GM15510 (cell line): ENCODE results near the gene DENND4C.

Experiments
- POLR2A ChIP-seq: IDR thresholded peaks from 3 replicates; pipeline ENCODE4 v1.6.1; 2011; ENCODE audit warnings: borderline replicate concordance; ENCODE audit not compliant: insufficient read length; ENCODE audit errors: extremely low read depth

Gene DENND4C

DNA sequence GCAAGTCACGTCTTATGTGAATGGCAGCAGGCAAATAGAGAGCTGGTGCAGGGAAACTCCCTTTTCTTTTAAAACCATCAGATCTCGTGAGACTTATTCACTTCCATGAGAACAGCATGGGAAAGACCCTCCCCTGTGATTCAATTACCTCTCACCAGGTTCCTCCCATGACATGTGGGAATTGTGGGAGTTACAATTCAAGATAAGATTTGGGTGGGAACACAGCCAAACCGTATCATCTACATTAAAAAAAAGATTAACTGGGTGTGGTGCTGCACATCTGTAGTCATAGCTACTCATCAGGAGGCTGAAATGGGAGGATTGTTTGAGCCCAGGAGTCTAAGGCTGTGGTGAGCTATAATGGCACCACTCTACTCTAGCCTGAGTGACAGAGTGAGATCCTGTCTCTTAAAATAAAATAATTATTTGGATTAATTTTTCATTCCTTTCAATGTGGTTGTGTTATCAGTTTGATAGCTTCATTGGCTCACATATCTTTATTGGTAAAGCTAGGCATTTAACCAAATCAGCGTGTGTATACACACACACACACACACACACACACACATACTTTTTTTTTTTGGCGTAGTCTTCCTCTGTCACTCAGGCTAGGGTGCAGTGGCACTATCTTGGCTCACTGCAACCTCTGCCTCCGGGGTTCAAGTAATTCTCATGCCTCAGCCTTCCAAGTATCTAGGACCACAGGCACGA lies 21.8 kb downstream of the DENND4C start:
- TF ChIP-seq POLR2A, result no peak

DNA sequence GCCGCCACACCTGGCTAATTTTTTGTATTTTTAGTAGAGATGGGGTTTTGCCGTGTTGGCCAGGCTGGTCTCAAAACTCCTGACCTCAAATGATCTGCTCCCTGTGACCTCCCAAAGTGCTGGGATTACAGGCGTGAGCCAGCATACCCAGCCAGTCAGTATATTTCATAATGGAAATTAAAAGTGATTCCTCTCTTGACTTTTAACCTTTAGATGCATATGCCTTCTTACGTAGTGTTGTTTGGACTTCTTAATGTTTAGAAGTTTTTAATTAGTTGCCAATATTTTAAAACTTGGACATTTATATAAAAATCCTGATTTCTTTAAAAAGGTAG lies 22.4 kb downstream of the DENND4C start:
- TF ChIP-seq POLR2A, result no peak

DNA sequence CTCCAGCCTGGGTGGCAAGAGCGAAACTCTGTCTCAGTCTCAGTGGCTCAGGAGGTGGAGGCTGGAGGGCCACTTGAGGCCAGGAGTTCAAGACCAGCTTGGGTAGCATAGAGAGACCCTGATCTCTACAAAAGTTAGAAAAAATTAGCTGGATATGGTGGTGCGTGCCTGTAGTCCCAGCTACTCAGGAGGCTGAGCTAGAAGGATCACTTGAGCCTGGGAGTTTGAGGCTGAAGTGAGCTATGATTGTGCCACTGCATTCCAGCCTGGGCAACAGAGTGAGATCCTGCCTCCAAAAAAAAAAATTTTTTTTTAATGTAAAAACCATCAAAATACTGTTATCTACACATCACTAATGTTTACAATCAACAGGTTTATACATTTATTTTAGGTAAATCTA lies 24.6 kb downstream of the DENND4C start:
- no peak for TF ChIP-seq POLR2A

DNA sequence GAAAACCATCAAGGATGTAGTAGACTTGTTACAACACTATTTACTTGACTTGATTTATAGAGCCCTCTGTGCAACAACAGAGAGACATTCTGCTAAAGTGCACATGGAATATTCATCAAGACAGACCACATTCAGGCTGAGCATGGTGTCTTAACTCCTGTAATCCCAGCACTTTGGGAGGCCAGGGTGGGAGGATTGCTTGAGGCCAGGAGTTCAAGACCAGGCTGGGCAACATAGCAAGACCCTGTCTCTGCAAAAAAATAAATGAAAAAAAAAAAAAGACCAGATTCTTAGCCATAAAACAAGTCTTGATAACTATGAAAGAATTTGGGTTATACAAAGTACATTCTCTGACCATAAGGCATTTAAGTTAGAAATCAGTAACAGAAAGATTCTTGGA lies 25.3 kb downstream of the DENND4C start:
- no peak for TF ChIP-seq POLR2A

DNA sequence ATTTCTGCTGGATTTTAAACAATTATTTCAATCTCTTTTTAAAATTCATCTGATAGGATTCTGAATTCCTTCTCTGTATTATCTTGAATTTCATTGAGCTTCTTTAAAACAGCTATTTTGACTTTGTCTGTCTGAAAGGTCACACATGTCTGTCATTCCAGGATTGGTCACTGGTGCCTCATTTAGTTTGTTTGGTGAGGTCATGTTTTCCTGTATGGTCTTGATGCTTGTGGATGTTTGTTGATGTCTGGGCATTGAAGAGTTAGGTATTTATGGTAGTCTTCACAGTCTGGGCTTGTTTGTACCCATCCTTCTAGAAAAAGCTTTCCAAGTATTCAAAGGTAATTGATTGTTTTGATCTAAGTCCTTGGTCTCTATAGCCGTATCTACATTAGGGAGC lies 39.1 kb downstream of the DENND4C start:
- TF ChIP-seq POLR2A, result no peak

DNA sequence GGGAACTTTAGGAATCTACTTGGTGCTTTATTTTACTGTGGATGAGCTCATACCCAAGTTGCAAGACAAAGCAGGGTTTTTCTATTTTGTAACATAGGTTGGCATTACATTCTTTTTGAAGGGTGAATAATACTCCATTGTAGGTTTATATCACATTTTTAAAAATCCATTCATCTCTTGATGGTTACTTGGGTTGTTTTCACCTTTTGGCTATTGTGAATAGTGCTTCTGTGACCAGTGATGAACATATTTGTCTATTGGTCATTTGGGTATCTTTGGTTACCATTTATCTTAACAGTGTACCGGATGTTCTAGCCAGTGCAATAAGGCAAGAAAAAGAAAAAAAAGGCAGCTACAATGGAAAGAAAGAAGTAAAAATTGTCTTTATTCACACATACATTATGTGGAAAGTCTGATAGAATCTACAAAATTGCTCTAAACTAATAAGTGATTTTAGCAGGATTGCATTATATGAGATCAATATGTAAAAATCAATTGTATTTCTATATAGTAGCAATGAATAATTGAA lies 40.0 kb downstream of the DENND4C start:
- TF ChIP-seq POLR2A, result no peak

DNA sequence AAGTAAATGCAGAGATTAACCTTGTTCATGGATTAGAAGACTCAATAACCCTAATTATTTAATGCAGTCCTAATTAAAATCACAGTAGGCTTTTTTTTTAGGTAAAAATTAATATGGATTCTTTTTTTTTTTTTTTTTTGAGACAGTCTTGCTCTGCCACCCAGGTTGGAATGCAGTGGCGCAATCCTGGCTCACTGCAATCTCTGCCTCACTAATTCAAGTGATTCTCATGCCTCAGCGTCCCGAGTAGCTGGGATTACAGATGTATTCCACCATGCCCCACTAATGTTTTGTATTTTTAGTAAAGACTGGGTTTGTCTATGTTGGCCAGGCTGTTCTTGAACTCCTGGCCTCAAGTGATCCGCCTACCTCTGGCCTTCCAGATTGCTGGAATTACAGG lies 40.6 kb downstream of the DENND4C start:
- no peak for TF ChIP-seq POLR2A

DNA sequence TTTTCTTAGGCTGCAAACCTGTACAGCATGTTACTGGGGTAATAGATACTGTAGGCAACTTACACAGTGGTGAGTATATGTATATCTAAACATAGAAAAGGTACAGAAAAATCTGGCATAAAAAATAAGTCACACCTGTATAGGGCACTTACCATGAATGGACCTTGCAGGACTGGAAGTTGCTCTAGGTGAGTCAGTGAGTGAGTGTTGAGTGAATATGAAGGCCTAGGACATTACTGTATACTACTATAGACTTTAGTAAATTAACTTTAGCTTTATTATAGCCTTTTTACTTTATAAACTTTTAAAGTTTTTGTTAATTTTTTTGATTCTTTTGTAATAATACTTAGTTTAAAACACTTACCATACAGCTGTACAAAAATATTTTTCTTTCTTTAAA lies 51.3 kb downstream of the DENND4C start:
- TF ChIP-seq POLR2A, result no peak

DNA sequence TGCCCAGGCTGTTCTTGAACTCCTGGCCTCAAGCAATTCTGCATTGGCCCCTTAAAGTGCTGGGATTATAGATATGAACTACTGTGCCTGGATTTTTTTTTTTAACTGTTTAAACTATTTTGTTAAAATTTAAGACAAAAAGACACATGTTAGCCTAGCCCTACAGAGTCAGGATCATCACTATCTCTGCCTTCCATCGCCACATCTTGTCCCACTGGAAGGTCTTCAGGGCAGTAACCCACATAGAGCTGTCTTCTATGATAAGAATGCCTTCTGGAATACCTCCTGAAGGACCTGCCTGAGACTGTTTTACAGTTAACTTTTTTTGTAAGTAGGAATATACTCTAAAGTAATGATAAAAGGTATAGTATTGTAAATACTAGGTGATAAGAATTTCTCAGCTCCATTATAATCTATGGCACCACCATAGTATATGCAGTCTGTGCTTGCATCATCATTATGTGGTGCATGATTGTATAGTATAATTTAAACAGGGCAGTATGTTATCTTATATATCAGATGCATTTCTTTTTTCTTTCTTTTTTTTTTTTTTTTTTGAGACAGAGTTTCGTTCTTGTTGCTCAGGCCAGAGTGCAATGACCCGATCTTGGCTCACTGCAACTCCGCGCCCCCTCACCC lies 52.7 kb downstream of the DENND4C start:
- TF ChIP-seq POLR2A, result no peak

DNA sequence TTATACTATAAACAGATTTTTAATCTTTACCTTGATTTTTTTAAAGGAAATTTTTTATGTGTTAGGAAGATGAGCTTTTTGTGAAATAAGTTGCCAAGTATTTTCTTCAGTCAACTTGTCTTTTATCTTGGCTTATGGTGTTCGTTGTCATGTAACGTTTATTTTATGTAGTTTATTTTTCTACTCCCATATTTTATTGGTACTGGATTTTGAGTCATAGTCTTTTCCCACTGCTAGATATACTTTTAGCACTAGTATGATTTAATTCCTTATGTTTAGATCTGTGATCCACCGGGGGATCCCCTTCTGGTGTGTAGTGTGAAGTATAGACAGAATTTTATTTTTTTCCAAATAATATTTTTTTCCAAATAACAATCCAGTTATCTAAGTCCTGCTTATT lies 54.2 kb downstream of the DENND4C start:
- TF ChIP-seq POLR2A, result no peak

DNA sequence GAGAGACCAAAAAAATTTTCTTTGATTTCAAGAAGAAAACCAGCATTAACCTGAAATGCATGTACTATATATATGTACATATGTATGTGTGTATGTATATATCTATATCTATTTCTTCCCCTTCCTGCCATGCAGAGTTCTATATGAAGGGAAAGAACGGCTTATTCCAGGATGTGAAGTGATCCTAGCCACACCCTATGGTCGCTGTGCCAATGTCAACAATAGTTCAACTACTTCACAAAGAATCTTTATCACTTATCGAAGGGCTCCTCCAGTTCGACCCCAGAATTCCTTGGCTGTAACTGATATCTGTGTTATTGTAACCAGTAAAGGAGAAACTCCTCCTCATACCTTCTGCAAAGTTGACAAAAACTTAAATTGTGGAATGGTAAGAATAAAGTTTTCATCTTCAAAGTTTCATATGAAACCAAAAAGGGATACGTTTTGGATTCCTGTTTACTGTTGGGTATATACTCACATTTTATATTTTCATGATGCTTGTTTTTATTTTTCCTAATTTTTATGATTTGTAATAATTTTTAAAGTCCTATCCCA lies 56.2 kb downstream of the DENND4C start:
- TF ChIP-seq POLR2A, result no peak

DNA sequence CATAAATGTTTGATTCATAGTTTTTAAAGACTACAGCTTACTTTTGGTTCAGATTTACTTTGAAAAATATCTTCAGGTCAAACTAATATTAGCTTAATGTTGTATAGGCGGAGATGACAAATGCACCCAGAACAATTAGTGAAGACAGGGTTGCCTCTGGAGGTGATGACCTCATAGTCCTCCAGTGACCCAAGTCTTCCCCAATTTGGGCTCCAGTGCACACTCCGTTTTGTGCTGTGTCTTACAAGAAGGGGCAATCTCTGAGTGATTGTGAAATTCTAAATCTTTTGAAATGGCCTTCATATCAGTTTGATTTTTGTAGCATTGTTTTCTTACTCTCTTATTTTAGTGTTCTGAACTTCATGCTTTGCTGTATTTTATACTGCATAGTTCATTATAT lies 57.6 kb downstream of the DENND4C start:
- TF ChIP-seq POLR2A, result no peak

DNA sequence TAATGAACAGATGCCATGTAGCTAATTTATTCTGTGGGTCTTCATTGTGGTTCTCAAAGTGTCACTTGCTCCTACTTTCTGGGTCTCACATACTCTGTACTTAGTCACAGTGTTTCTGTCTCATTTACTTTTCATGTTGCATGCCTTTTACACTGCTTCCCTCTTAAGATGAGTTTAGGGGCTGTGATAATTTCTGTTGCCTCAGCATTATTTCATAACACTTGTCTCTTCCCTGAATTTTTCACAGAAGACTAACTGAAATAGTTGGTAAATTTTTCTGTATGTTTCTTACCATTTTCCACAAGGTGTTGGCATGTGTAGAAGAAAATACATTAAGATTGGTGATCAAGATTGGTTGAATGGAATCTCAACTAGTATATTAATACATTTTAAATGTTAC lies 59.6 kb downstream of the DENND4C start:
- TF ChIP-seq POLR2A, result no peak

DNA sequence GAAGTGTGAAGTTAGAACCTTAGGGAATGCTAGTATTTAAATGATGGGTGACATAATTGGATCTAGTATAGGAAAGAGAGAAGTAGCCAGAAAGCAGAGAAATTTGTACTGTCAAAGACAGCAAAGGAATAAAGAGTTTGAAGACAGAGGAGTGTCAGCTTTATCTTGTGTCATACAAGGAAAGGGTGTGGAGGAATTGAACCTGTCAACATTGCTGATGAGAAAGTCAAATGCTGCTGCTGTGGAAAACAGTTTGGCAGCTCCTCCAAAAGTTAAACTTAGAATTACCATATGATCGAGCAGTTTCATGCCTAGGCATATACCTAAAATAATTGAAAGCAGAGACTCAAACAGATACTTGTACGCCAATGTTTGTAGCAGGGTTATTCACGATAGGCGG lies 63.7 kb downstream of the DENND4C start:
- TF ChIP-seq POLR2A, result no peak

DNA sequence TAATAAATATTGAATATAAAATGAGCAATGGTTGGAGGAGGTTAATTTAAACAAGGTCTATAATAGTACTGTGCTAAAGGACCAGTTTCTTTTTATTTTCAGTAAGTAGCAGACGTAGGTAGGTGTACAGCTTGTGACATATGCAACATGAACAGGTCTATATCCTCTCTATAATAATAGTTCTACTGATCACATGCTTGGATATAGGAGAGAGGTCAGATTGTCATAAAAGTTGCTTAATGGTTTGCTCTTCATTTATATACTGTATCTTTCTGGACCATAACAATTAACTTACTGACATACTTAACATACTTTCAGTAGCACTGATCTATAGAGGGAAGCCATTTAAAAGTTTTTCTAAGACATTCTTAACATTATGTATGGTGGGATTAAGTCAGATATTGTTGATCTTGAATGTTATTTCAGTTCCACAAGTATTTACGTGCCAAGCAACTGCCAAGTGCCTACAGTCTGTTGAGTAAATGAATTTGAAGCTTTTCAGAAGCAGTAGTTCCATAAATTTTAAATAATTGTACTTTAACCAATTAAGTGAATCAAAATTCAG lies 68.0 kb downstream of the DENND4C start:
- no peak for TF ChIP-seq POLR2A

DNA sequence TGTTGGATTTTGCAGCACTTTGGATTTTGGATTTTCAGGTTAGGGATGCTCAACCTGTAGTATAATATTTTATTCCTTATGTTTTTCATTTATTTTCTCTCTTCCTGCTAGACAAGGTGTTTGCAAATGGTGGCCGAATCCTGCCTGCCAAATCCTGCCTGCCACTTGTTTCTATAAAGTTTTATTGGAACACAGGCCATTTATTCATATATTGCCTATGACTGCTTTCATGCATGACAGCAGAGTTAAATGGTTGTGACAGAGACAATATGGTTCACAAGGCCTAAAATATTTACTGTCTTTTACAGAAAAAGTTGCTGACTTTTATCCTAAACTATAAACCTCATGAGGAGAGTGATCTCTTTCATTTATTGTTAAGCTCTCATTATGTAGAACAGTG lies 72.7 kb downstream of the DENND4C start:
- no peak for TF ChIP-seq POLR2A
